Measurements from ENCODE around the gene ERG28.

Gene ERG28

DNA sequence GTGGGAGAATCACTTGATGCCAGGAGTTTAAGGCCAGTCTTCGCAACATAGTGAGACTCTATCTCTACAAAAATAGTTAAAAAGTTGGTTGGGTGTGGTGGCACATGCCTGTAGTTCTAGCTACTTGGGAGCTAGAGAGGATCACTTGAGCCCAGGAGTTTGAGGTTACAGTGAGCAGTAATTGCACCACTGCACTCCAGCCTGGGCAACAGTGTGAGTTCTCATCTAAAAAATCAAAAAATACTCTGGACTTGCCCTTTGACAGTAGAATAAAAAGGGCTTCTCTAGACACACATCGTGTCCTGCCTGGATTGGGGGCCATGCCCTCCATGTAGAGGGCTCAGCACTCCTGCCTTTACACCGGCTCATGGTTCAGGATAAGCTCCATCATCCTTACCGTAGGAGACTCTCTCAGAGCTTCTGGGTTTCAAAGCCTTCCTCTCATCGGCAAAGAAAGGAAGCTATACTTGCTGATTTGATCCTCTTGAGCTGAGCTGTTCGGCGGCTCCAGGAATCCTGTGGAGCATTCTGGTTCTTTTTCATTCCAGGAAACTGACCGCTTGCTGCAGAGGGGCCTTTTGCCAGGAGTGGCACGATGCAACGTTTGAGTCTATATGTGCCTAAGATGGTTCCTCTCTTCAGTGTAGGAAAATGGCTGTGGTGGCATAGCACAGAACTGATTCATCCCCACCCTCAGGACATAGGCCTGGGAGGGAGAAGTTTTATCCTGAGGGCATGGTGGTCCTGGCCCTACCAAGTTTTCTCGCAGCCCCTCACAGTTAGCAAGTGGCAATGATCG, 52.6 kb downstream of the ERG28 start:
- Histone ChIP-seq H3K27ac (no peak overlapping the region), H3K4me3 (ENCODE audit: low read depth, low read length) (no peak overlapping the region), H3K36me3 (ENCODE audit: control insufficient read depth, insufficient read depth, low read length) (no peaks in the 10 kb centered on the region), H2AFZ (no peak overlapping the region), H3K4me2 (ENCODE audit: low read length) (no peak overlapping the region), H3K9me3 (ENCODE audit: control insufficient read depth, low read length) (no peaks in the 10 kb centered on the region), H3K4me1 (peaks cover 3% of the 10 kb centered on the region), H3K27me3 (ENCODE audit: control insufficient read depth, insufficient read depth, low read length) (no peaks in the 10 kb centered on the region), H3K9ac (no peak overlapping the region), H3K79me2 (no peaks in the 10 kb centered on the region)
- TF ChIP-seq, protein P1, sequence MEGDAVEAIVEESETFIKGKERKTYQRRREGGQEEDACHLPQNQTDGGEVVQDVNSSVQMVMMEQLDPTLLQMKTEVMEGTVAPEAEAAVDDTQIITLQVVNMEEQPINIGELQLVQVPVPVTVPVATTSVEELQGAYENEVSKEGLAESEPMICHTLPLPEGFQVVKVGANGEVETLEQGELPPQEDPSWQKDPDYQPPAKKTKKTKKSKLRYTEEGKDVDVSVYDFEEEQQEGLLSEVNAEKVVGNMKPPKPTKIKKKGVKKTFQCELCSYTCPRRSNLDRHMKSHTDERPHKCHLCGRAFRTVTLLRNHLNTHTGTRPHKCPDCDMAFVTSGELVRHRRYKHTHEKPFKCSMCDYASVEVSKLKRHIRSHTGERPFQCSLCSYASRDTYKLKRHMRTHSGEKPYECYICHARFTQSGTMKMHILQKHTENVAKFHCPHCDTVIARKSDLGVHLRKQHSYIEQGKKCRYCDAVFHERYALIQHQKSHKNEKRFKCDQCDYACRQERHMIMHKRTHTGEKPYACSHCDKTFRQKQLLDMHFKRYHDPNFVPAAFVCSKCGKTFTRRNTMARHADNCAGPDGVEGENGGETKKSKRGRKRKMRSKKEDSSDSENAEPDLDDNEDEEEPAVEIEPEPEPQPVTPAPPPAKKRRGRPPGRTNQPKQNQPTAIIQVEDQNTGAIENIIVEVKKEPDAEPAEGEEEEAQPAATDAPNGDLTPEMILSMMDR (IDR thresholded peaks at IDR 0.05): no peak

DNA sequence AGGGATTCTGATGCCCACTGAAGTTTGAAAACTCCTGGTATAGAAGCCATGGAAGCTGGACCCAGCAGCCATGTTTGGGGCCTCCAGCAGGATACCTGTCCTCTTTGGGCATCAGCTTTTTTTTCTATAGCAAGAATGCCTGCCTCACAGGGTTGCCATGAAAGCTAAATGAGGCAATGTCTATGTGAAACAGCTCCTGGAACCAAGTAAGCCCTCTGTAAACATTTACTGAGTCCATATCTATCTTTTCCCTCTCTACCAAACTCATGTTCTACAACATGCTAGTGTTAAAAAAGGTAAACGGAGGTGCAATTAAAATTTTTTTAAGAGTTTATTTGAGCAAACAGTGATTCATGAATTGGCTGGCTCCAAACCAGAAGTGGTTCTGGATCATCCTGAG, 53.6 kb downstream of the ERG28 start:
- Histone ChIP-seq H3K4me2 (ENCODE audit: low read length) (no peak overlapping the region), H3K36me3 (ENCODE audit: control insufficient read depth, insufficient read depth, low read length) (no peaks in the 10 kb centered on the region), H3K79me2 (no peaks in the 10 kb centered on the region), H3K27ac (no peak overlapping the region), H2AFZ (no peak overlapping the region), H3K9me3 (ENCODE audit: control insufficient read depth, low read length) (no peaks in the 10 kb centered on the region), H3K4me3 (ENCODE audit: low read depth, low read length) (no peak overlapping the region), H3K4me1 (peaks cover 3% of the 10 kb centered on the region), H3K27me3 (ENCODE audit: control insufficient read depth, insufficient read depth, low read length) (no peaks in the 10 kb centered on the region), H3K9ac (no peak overlapping the region)
- TF ChIP-seq, protein P1 (IDR thresholded peaks at IDR 0.05): no peak

DNA sequence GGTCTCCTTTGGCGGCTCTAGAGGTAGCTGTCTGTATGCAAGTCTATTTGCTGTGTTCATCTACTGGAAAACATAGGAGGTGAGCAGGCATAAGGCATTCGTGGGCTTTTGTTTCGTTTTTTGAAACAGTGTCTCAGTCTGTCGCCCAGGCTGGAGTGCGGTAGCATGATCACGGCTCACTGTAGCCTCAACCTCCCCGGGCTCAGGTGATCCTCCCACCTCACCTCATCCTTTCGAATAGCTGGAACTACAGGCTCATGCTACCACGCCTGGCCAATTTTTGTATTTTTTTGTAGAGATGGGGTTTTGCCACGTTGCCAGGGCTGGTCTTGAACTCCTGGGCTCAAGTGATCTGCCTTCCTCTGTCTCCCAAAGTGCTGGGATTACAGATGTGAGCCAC, 54.8 kb downstream of the ERG28 start:
- Histone ChIP-seq H3K4me1 (peaks cover 3% of the 10 kb centered on the region), H3K4me3 (ENCODE audit: low read depth, low read length) (no peak overlapping the region), H3K9me3 (ENCODE audit: control insufficient read depth, low read length) (no peaks in the 10 kb centered on the region), H3K27me3 (ENCODE audit: control insufficient read depth, insufficient read depth, low read length) (no peaks in the 10 kb centered on the region), H3K4me2 (ENCODE audit: low read length) (no peak overlapping the region), H2AFZ (no peak overlapping the region), H3K27ac (no peak overlapping the region), H3K79me2 (no peaks in the 10 kb centered on the region), H3K9ac (no peak overlapping the region), H3K36me3 (ENCODE audit: control insufficient read depth, insufficient read depth, low read length) (no peaks in the 10 kb centered on the region)
- TF ChIP-seq, protein P1 (IDR thresholded peaks at IDR 0.05): no peak

DNA sequence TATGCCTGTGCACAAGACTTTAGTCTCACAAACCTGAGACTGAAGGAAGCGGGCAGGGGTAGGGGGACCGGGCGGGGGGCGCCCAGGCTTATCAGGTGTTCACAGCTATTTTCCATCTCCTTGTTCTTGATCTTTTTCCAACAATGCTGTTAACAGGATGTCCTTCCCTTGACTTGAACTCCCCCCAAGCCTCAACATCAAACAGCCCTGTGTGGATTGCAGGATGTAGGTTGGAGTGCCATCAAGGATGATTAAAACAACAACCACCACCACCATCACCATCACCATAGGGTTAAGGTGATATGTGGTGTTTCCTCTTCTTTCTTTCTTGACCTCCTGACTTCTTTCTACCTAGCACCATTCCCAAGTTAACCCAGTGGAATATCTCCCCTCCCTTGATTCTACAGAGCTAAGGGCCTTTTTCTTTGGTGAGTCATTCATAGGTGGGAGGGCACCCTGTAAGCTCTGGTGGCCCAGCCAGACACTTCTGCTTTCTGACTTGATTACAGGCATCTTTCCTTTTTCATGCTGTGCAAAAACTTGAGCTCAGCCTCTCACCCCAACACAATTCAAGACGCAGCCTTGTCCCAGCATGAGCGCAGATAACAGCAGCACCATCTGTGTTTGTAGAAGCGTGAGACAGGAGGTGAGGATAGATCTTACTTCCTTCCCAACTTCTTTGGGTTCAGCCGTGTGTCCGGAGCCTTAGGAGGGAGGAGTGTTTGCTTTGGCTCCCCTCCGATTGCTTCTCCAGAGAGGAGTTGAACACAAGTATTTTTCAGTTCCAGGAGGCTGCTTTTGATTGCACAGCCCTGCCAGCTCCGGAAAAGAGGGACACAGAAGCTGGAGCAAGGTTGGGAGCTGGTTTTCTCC, 55.5 kb downstream of the ERG28 start:
- H3K9me3 ChIP-seq (ENCODE audit: control insufficient read depth, low read length): no peaks in the 10 kb centered on the region
- H3K4me3 ChIP-seq (ENCODE audit: low read depth, low read length): no peak overlapping the region
- no peaks in the 10 kb centered on the region for H3K79me2 ChIP-seq
- no peaks in the 10 kb centered on the region for H3K36me3 ChIP-seq (ENCODE audit: control insufficient read depth, insufficient read depth, low read length)
- TF ChIP-seq, protein P1 (IDR thresholded peaks at IDR 0.05): no peak
- H3K9ac ChIP-seq: no peak overlapping the region
- no peak overlapping the region for H2AFZ ChIP-seq
- no peaks in the 10 kb centered on the region for H3K27me3 ChIP-seq (ENCODE audit: control insufficient read depth, insufficient read depth, low read length)
- H3K27ac ChIP-seq: no peak overlapping the region
- H3K4me2 ChIP-seq (ENCODE audit: low read length): no peak overlapping the region
- no peaks in the 10 kb centered on the region for H3K4me1 ChIP-seq
